B cell (primary cell): ENCODE measurements around the gene ALKBH4.

Source experiments
- EZH2 ChIP-seq: IDR thresholded peaks from 2 replicates; pipeline ENCODE4 v1.6.1; 2012; ENCODE audit warnings: borderline replicate concordance, low read depth, mild to moderate bottlenecking, moderate library complexity, low read length; ENCODE audit not compliant: insufficient read depth, poor library complexity, severe bottlenecking
- TF ChIP-seq, protein P1 (sequence below): fragments of 200-600 bp; IDR thresholded peaks from one replicate; pipeline ENCODE4 v1.8.0; 2022; ENCODE audit warnings: antibody characterized with exemption, mild to moderate bottlenecking

DNA sequence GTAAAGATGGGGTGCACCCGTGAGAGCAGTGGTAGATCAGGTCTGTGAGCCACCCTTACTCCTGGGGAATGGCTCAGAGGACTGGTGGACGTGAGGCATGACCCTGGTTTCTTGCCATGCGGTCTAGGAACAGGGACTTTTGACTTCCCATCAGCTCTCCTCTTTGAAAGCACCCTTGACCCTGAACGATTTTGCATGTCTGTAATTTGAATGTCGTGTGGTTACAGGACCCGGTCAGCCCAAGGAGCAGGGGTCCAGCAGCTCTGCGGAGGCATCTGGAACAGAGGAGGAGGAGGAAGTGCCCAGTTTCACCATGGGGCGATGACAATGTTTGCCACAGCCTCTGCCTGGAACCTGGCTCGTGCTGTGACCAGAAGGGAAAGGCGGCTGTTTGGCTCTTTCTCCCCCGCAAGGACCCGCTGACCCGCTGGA is 39.9 kb downstream of the ALKBH4 start:
- TF ChIP-seq, protein P1, sequence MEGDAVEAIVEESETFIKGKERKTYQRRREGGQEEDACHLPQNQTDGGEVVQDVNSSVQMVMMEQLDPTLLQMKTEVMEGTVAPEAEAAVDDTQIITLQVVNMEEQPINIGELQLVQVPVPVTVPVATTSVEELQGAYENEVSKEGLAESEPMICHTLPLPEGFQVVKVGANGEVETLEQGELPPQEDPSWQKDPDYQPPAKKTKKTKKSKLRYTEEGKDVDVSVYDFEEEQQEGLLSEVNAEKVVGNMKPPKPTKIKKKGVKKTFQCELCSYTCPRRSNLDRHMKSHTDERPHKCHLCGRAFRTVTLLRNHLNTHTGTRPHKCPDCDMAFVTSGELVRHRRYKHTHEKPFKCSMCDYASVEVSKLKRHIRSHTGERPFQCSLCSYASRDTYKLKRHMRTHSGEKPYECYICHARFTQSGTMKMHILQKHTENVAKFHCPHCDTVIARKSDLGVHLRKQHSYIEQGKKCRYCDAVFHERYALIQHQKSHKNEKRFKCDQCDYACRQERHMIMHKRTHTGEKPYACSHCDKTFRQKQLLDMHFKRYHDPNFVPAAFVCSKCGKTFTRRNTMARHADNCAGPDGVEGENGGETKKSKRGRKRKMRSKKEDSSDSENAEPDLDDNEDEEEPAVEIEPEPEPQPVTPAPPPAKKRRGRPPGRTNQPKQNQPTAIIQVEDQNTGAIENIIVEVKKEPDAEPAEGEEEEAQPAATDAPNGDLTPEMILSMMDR: no peak
- TF ChIP-seq EZH2: no peak
